Myocyte (in vitro differentiated cells): ENCODE data around the gene CD37. TPM values are rescaled to one million over a fixed set of nuclear protein-coding genes. Genes with fewer than 3 reads are reported as not detected.
"Not testable (repeated sequence)": the region's sequence is repeated elsewhere in the genome, so short reads cannot be mapped to it uniquely, and the experiment has no call there.

Experiments used
- DNase-seq: peaks from one replicate; pipeline ENCODE4 v3.0.0-alpha.2; 2012; ENCODE audit warnings: low read depth
- total RNA-seq: library from RNA; depleted of rRNA; stranded (reverse); fragments of >200 nt; gene quantifications from 2 replicates; pipeline ENCODE4 v1.2.3, GENCODE V29; 2014

The CD37 gene
- total RNA-seq, 1 donor from 2014 or later: not detected

GRCh38 chr19:49328741-49329140 lies 6.5 kb upstream of the CD37 start:
- DNase-seq: no peak

- DNase-seq: not testable (repeated sequence)
These were observed 4.0 kb upstream of the CD37 start for GRCh38 chr19:49331187-49331586.

- peak; percentile 49 for DNase-seq
These were observed 3.6 kb upstream of the CD37 start for GRCh38 chr19:49331616-49332055.

DNA sequence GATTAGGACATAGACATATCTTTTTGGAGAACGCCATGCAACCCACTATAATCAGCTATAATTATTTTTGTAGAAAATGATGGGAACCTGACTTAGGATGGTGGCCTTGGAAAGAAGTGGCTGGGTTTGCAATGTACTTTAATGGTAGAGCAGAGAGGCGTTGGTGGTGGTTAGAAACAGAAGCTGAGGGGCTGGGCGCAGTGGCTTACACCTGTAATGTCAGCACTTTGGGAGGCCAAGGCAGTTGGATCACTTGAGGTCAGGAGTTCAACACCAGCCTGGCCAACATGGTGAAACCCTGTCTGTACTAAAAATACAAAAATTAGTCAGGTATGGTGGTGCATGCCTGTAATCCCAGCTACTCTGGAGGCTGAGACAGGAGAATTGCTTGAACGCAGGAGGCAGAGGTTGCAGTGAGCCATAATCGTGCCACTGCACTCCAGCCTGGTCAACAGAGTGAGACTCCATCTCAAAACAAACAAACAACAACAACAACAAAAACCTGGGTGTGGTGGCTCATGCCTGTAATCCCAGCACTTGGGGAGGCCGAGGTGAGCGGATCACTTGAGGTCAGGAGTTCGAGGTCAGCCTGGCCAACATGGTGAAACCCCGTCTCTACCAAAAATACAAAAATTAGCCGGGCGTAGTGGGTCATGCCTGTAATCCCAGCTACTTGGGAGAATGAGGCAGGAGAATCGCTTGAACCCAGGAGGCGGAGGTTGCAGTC lies 2.4 kb upstream of the CD37 start:
- DNase-seq: not testable (repeated sequence)

GRCh38 chr19:49333418-49333805 lies 1.8 kb upstream of the CD37 start:
- no peak for DNase-seq

DNA sequence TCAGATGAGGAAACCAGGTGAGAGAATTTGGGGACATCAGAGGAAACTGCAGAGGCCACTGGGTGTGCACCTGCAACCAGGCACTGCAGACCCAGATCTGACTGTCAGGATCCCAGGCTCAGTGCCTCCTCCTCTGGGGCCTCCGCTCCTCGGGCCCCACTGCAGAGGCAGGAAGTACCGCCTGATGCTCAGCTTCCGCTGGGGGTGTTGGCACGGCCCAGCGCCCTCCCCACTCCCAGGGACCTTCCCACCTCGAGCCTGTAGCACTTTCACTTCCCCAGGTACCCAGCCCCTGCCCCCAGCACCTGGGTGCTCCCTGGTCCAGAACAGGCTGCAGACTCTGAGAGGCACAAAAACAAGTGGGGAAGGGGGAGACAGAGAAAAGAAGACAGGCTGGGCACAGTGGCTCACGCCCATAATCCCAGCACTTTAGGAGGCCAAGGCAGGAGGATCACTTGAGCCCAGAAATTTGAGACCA lies 1.4 kb upstream of the CD37 start:
- no peak for DNase-seq

- no peak for DNase-seq
These were observed 727 bp downstream of the CD37 start for GRCh38 chr19:49335784-49336481.

DNA sequence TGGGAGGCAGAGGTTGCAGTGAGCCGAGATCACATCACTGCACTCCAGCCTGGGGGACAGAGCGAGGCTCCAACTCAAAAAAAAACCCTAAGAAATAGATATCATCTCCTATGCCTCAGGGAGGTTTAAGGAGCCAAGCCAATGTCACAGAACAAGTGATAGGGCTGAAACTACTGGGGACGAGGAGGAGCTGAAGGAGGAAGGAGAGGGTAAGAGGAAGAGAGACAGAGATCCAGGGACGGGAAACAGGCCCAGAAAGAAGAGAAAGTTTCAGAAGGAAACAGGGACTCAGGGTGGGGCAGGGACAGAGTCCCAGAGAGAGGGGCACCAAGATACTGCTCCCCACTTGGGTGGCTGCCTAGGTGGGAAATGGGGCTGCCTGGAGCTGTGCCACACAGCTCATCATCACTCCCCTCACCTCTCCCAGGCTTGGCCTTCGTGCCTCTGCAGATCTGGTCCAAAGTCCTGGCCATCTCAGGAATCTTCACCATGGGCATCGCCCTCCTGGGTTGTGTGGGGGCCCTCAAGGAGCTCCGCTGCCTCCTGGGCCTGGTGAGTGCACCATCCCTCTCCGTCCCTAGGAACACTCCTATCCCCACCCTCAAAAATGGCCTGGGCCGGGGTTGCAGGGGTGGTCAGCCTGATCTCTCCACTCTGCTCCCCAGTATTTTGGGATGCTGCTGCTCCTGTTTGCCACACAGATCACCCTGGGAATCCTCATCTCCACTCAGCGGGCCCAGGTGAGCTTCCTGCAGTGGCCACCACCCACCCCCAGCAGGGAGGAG lies 1.5 kb downstream of the CD37 start:
- DNase-seq: no peak

- no peak for DNase-seq
These were observed 2.2 kb downstream of the CD37 start for GRCh38 chr19:49337267-49338022.

DNA sequence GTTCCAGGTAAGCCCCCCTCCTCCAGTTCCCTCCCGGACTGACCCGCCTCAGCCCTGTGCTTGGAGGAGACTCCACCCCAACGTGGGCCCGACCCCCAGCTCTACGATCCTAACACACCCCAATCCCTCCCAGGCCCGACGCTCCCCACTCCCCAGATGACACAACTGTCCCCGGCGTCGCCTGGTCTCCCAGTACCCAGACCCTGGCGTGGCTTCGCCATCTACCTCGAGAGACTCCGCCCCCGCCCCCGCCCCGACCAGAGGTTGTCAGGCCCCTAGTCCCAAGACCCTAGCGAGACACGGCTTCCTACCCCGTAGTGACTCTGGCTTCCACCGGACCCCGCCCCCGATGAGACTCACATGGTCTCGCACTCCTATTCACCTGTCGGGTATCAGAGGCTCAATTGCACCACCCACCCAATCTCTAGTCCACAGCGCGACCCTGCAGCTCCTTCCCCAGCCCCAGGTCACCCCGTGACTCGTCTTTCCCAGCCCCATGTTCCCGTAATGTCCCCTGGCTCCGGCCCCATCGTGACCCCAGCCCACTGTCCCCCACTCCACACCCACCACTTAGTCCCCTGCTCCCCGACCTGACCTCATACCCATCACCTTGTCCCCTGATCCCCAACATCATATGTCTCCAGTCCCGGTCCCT lies 2.9 kb downstream of the CD37 start:
- no peak for DNase-seq

DNA sequence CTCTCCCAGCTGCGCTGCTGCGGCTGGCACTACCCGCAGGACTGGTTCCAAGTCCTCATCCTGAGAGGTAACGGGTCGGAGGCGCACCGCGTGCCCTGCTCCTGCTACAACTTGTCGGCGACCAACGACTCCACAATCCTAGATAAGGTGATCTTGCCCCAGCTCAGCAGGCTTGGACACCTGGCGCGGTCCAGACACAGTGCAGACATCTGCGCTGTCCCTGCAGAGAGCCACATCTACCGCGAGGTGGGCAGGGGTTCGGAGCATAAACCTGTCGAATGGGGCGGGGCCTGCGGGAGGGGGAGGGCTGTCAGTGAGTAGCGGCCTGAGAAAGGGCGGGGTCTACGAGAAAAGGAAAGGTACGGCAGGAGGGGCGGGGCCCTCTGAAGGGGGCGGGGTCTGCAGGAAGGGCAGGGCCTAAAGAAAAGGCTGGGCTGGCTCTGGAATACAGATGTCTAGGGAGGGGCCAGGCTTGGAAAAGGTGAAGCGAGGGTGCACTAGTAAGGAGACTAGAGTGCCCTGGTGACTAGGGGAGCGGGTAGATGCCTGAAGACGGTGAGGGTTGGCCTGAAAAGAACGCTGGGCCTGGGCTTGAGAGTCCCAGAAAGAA lies 3.6 kb downstream of the CD37 start:
- DNase-seq: no peak

- no peak for DNase-seq
These were observed 4.3 kb downstream of the CD37 start for GRCh38 chr19:49339301-49340068.

DNA sequence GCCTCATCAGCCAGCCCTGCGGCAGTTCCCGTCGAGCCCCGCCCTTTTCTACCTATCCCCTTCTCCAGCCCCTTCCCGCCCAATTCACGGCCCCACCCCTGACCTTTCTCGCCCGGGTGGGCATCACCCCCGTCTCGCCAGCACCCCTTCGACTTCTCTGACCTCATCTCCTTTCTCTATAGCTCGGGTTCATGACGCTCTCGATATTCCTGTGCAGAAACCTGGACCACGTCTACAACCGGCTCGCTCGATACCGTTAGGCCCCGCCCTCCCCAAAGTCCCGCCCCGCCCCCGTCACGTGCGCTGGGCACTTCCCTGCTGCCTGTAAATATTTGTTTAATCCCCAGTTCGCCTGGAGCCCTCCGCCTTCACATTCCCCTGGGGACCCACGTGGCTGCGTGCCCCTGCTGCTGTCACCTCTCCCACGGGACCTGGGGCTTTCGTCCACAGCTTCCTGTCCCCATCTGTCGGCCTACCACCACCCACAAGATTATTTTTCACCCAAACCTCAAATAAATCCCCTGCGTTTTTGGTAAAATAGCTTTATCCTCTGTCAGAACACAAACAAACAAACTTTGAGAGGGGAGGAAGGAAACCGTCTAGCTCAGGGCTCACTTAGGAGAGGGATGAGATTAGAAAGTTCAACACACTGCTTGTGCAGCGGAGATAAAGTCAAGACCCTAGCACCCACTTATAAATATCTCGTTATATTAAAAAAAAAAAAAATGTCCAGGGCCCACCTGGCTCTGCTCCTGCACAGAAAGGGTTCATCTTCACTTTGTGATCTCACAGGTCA lies 5.1 kb downstream of the CD37 start:
- no peak for DNase-seq

DNA sequence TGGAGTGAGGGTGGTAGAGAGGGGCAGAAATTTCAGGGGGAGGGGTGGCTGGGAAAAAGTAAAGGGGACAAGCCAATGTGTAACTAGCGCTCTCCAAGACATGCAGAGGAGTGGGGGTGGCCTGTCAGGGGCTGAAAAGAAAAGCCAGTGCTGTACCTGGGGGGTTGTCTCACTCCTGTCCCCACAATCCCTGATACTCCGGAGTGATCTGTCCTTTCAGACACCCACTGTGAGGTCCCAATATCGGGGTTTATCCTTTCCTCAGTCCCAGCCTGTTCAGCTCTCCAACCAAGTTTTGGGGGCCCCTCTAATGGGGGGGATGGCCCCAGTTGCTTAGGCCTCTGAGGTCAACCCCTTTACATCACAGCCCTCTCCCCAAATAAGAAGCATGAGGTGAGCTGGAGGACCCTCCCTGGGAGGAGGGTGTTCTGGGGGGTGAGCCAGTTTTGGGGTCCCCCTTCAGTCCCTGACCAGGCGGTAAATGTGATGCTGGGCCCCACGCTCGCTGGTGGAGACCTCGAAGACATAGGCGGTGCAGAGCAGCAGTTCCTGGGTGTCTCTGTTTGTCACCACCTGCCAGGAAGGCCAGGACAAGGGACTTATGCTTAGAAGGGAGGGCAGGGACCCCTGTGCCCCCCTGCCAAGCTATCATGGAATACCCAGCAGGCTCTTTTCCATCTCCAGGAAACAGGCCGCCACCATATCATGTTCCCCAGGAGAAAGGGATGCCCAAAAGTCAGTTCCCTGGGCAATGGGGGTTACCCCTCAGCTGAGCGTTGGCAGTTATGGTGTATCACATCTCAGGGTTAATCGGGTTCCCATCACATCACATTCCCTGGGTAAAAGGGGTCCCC lies 5.9 kb downstream of the CD37 start:
- no peak for DNase-seq

DNA sequence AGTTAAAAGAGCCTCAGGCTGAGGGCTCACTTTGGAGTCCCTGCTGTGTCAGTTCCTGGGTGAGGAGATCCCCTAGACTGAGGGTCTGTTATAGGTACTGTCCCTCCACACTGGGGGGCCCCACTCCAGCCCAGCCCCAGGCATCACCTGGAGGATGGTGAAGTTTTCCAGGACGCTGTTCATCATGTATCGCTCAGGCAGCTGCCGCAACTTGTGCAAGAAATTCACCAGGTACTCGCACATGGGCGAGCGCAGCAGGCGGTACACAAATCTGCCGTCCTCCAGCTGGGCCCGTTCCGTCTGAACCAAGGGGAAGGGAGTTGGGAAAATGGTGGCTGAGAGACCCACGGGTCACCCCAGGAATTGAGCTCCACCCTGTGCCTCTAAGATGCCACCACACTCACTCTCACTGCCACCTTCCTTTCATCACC lies 7.1 kb downstream of the CD37 start:
- DNase-seq: no peak

DNA sequence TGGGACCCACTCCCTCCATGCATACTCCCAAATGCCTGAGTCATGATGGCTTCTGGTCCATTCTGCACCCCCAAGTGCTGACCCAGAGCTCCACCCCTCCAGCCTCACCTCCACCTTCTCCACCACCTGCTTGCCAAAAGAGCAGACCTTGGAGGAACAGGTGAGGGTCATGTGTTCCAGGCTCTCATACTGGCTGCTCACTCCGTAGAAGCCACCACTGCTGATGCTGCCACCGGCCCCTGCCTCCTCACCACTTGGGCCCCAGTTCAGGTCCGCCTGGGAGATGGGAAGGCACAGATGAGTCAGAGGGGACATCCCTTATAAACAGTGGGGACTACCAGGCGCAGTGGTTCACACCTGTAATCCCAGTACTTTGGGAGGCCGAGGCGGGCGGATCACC lies 7.9 kb downstream of the CD37 start:
- DNase-seq: no peak
